ENCODE data around the gene ASB2. TPM values are rescaled to one million over a fixed set of nuclear protein-coding genes. Genes with fewer than 3 reads are reported as not detected.

The ASB2 gene
- polyA plus RNA-seq, 1 of the 3 experiments (the other 2 are of a cell fraction): 0.15 TPM

DNA sequence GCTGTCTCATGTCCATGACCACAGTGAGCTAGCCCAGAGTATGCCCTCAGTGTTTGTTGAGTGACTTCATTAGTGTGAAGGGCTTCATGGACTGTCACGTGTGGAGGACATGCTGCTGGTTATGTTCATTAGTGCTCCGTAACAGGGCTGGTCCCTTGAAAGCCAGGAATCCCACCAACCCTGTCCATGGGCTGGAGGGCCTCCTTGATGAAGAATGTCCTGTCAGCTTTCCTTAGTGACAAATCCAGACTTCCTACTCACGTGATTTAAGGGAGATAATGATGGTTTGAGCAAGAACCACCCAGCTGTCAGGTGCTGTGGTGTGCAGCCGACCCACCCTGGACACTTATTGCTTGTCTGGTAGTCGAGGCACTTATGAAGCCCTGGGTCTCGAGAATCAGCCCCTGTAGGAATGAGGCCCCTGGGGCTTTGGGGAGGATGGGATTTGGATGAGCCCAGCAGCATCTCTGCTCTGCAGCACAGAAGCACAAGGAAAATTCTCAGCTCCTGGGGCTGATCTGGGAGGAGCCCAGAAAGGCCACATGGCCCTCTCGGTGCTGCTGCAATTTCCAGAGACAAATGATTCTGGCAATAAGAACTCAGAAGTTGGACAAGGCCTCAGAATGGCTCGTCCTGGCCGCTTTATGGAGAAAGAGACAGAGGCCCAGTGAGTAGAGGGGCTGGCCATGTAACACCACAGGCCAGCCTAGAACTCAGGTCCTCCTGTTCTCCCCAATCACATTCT, 86.5 kb downstream of the ASB2 start (continued):
- TF ChIP-seq TCF12 (IDR thresholded peaks at IDR 0.05): no peak
- TF ChIP-seq FOXM1 (IDR thresholded peaks at IDR 0.05; ENCODE audit: low read depth): no peak

GRCh38 chr14:93888995-93889394, 87.4 kb downstream of the ASB2 start:
- Histone ChIP-seq H3K27ac (ENCODE audit: low read depth in 2 of 2, low read length in 1 of 2) (no peak overlapping the region), H4K20me1 (ENCODE audit: insufficient read depth) (no peaks in the 10 kb centered on the region), H3K4me2 (no peak overlapping the region), H3F3A (replicated peaks; ENCODE audit: insufficient read depth) (no peaks in the 10 kb centered on the region), H3K4me1 (ENCODE audit: control insufficient read depth in 1 of 2, insufficient read depth in 2 of 2, low read depth in 1 of 2, low read length in 1 of 2) (peaks cover 0 to 33% of the 10 kb centered on the region in 2 experiments; a peak in 2 of 4 replicates), H3K9ac (no peak overlapping the region), H3K79me2 (ENCODE audit: insufficient read depth) (no peaks in the 10 kb centered on the region), H3K36me3 (replicated peaks in 1 of 2; ENCODE audit: control insufficient read depth in 1 of 2, insufficient read depth in 2 of 2, low read length in 1 of 2) (no peaks in the 10 kb centered on the region), H2AFZ (ENCODE audit: low read depth) (no peak overlapping the region), H3K9me2 (no peaks in the 10 kb centered on the region), H3K27me3 (ENCODE audit: insufficient read depth) (no peaks in the 10 kb centered on the region), H3K9me3 (no peaks in the 10 kb centered on the region), H3K4me3 (ENCODE audit: low read depth in 2 of 2, low read length in 1 of 2) (no peak overlapping the region)
- DNase-seq: no peak
- TF ChIP-seq GATA2 (CRISPR knock-in tag; IDR thresholded peaks at IDR 0.05) (no peak), GABPA (IDR thresholded peaks at IDR 0.05; ENCODE audit: low read depth) (no peak), RFX5 (IDR thresholded peaks at IDR 0.05; ENCODE audit: low read length) (no peak), FOXM1 (IDR thresholded peaks at IDR 0.05; ENCODE audit: low read depth) (no peak), CHD2 (IDR thresholded peaks at IDR 0.05; ENCODE audit: low read length, partially characterized antibody) (no peak), USF2 (IDR thresholded peaks at IDR 0.05; ENCODE audit: borderline replicate concordance, low read depth, low read length) (no peak), TCF12 (IDR thresholded peaks at IDR 0.05) (no peak), RXRA (IDR thresholded peaks at IDR 0.05; ENCODE audit: borderline replicate concordance, low read depth) (no peak), USF1 (IDR thresholded peaks at IDR 0.05; ENCODE audit: borderline replicate concordance, low read depth) (no peak), ELF1 (IDR thresholded peaks at IDR 0.05) (no peak), MXI1 (IDR thresholded peaks at IDR 0.05; ENCODE audit: low read depth, low read length) (no peak), RAD21 (IDR thresholded peaks at IDR 0.05; ENCODE audit: low read length) (no peak), EP300 (IDR thresholded peaks at IDR 0.05; ENCODE audit: borderline replicate concordance in 1 of 2, low read depth in 1 of 2, low read length in 1 of 2) (no peak), FOXJ3 (CRISPR knock-in tag; IDR thresholded peaks at IDR 0.05) (no peak), PBX3 (IDR thresholded peaks at IDR 0.05) (no peak), RCOR1 (IDR thresholded peaks at IDR 0.05; ENCODE audit: low read length) (no peak)
- TF ChIP-seq, protein P1, sequence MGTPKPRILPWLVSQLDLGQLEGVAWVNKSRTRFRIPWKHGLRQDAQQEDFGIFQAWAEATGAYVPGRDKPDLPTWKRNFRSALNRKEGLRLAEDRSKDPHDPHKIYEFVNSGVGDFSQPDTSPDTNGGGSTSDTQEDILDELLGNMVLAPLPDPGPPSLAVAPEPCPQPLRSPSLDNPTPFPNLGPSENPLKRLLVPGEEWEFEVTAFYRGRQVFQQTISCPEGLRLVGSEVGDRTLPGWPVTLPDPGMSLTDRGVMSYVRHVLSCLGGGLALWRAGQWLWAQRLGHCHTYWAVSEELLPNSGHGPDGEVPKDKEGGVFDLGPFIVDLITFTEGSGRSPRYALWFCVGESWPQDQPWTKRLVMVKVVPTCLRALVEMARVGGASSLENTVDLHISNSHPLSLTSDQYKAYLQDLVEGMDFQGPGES (IDR thresholded peaks at IDR 0.05; ENCODE audit: low read depth, low read length): no peak
- TF ChIP-seq, protein P2, sequence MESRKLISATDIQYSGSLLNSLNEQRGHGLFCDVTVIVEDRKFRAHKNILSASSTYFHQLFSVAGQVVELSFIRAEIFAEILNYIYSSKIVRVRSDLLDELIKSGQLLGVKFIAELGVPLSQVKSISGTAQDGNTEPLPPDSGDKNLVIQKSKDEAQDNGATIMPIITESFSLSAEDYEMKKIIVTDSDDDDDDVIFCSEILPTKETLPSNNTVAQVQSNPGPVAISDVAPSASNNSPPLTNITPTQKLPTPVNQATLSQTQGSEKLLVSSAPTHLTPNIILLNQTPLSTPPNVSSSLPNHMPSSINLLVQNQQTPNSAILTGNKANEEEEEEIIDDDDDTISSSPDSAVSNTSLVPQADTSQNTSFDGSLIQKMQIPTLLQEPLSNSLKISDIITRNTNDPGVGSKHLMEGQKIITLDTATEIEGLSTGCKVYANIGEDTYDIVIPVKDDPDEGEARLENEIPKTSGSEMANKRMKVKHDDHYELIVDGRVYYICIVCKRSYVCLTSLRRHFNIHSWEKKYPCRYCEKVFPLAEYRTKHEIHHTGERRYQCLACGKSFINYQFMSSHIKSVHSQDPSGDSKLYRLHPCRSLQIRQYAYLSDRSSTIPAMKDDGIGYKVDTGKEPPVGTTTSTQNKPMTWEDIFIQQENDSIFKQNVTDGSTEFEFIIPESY (IDR thresholded peaks at IDR 0.05; ENCODE audit: borderline replicate concordance, low read depth): no peak
- POLR2A ChIA-PET: no interaction called here
- 31% methylated on average over 8 of the region's 12 CpGs for WGBS (ENCODE audit: low lambda C conversion rate)
- CTCF ChIA-PET: interaction anchor here (1.8 to 22.1 kb wide), 3 partner anchors 14 to 235 kb away, joined by 7 to 349 read pairs (median 10); partner anchors contain the start of gene PRIMA1

Measured in SK-N-SH (cell line).